ENCODE data around the gene VN1R5.

DNA sequence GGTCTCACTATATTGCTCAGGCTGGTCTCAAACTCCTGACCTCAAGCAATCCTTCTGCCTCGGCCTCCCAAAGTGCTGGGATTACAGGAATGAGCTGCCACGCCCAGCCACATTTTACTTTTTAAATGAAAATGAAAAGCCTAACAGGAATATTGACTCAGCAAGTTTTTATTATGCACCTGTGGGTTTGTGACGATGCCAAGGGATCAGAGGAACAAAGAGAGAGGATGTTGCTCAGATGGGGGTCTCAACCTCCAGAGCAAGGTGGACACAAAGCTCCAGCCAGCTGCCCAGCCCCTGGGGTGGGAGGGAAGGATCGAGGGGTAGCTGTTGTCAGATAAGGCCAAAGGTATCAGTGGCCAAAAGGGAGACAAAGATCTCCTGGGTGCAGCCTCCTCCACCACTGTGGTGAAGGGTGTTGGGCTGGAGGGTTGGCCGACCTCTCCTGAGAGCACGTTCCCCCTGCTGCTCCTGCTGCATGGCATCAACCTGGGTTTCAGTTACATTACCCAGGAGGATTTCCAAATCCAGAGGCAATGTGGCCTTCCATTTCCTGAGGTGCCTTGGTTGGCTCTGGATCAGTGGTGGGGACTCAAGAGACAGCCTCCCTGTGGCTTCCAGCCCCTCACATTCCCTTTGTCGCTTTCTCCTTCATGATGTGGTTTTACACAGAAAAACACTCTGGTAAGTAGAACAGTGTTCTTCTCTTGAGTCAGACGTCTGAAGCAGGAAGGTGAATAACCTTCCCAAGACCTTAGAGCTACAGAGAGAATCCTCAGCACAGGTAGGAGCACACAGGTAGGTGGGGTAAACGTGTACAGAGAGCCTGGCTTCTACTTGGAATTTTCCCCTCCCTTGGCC, 41.6 kb downstream of the VN1R5 start:
- TF ChIP-seq, protein P1, sequence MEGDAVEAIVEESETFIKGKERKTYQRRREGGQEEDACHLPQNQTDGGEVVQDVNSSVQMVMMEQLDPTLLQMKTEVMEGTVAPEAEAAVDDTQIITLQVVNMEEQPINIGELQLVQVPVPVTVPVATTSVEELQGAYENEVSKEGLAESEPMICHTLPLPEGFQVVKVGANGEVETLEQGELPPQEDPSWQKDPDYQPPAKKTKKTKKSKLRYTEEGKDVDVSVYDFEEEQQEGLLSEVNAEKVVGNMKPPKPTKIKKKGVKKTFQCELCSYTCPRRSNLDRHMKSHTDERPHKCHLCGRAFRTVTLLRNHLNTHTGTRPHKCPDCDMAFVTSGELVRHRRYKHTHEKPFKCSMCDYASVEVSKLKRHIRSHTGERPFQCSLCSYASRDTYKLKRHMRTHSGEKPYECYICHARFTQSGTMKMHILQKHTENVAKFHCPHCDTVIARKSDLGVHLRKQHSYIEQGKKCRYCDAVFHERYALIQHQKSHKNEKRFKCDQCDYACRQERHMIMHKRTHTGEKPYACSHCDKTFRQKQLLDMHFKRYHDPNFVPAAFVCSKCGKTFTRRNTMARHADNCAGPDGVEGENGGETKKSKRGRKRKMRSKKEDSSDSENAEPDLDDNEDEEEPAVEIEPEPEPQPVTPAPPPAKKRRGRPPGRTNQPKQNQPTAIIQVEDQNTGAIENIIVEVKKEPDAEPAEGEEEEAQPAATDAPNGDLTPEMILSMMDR (IDR thresholded peaks at IDR 0.05 in 8 of 11, conservative IDR thresholded peaks at IDR 0.05 in 3 of 11), result no peak
- no peak for TF ChIP-seq POLR2A (IDR thresholded peaks at IDR 0.05)
